Right cardiac atrium (tissue), 5 donors: ENCODE results near the gene IGSF9B. TPM values are rescaled to one million over a fixed set of nuclear protein-coding genes. Genes with fewer than 3 reads are reported as not detected.

ENCODE experiments used
- ATAC-seq, 2 donors: fragments of 200-7000 bp; cut with Tn5 transposase; one replicate each; pipeline versions ENCODE4 v1.8.0 to v1.9.1; 2020; ENCODE audit warnings: moderate library complexity in 2 of 2, mild to moderate bottlenecking in 1 of 2
- DNase-seq, 3 donors: peaks; one replicate each; pipeline ENCODE4 v3.0.0-alpha.2; 2020
- H3K27ac ChIP-seq: one replicate; pipeline ENCODE4 v1.5.1; 2013; ENCODE audit warnings: mild to moderate bottlenecking, low read length, control low read depth, moderate library complexity
- H3K27me3 ChIP-seq: one replicate; pipeline ENCODE4 v1.6.1; 2013; ENCODE audit not compliant: control insufficient read depth, insufficient read depth
- H3K4me1 ChIP-seq: one replicate; pipeline ENCODE4 v1.6.1; 2013; ENCODE audit warnings: low read length; ENCODE audit not compliant: control insufficient read depth, insufficient read depth
- H3K4me3 ChIP-seq: one replicate; pipeline ENCODE4 v1.5.1; 2013; ENCODE audit warnings: low read length, control low read depth
- H3K9me3 ChIP-seq: one replicate; pipeline ENCODE4 v1.6.1; 2013; ENCODE audit warnings: low read length; ENCODE audit not compliant: control insufficient read depth
- WGBS: extraction: QIAGEN DNeasy Blood & Tissue Kit; methylation state at CpG from one replicate; pipeline ENCODE4 v1.1.7; 2013; 5-methylcytosine and 5-hydroxymethylcytosine counted together
- intact Hi-C, 4 donors: fragments of 100-400 bp; cut with DNase I; formaldehyde crosslinking; loops; one replicate each; pipeline versions ENCODE4 v1.11.0 to v1.14.0; 2022 to 2023
- polyA plus RNA-seq: library from polyadenylated mRNA; stranded (reverse); fragments of 200-250 nt; gene quantifications from one replicate; pipeline ENCODE4 v1.2.3, GENCODE V29; 2013
- total RNA-seq, 4 donors: library from RNA; stranded (reverse); fragmentation: NEBNext Ultra II Directional; extraction: Animal tissue kit (Norgen Biotek cat#: 25700); gene quantifications; one replicate each; pipeline ENCODE4 v1.2.1, GENCODE V29; 2021
- donor health status: healthy with polysubstance abuse.
- donor health status: DM: no; HTN: yes; CAD: no.
- donor health status: DM: no; HTN: no; CAD: no.
- donor health status: DM: no; HTN: yes; CAD: no; lungs with severe emphysema.
- donor health status: DM: yes; HTN: yes; CAD: no.

IGSF9B gene
- total and polyA plus RNA-seq, 5 donors: 27.8 to 58.9 (median 53.1) TPM

DNA sequence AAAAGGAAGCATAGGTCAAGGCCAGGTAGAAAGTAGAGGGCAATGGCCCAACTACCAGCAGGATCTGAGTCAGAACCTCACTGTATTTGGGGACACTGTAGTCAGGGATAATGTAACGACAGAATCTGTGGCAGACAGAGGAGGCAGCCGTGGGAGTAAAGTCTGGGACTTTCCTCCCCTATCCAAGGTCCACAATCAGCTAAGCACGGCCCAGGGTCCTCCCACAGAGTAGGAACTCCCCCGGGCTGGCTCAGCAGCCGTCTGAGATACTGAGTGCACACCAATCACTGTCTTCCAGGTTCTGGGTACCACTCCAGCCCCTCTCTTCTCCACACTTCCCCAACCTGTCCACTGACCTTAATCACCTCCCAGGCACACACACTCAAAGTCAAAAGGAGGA lies 3.2 kb downstream of the IGSF9B start:
- 29% methylated on average over 5 of the region's 5 CpGs for WGBS
- Histone ChIP-seq H3K27me3 (no peaks in the 10 kb centered on the region), H3K4me3 (no peak overlapping the region), H3K4me1 (peaks cover 7% of the 10 kb centered on the region), H3K9me3 (no peaks in the 10 kb centered on the region), H3K27ac (peak overlapping the region; percentile 22)
- DNase-seq (peak in 1 of 3 donors; percentile 19), ATAC-seq (no peak)
- intact Hi-C loops: loop anchor here in 1 of 4 donors (10.0 kb wide), 1 partner anchor 91 kb away; no protein-coding TSS in a partner anchor

DNA sequence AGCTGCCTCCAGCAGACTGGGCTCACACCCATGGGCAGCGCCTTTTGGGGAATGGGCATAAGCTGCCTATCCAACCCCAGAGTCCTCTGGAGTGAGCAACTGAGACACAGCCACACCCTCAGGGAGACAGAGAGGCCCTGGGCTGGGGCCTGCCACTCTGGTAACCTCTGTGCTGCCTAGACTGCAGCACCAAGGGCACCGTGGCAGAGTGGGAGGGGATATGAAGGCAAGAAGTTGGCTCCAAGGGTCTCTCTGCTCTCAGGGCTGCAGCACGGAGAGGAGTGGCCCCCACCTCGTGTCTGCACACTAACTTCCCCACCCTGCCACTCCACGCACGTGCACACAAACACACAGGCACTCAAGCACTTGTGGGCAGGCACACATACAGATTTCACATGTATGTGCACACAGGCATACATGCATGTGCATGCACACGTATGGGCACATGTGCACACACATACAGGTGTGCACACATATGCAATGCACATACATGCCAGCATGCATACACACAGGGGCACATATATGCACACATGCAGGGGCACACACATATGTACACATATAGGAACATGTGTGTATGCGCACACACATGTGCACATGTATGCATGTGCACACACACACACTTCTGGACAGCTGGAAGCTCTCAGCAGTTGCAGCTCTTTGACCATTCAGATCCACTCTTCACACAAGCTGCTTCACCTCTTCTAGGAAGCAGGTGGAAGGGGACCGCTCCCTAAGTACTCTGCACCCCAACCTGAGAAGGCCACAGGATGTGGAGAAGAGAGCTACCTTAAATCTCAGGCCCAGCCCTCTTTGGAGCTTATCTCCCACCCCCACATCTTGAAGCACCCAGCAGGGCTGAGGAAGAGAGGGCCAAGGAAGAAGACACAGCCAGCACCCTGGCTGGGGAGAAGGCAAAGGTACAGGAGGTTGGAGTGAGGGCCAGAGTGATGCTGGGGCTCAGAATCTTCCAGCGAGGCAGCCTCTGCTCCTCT lies 4.3 kb downstream of the IGSF9B start:
- H3K27me3 ChIP-seq: no peaks in the 10 kb centered on the region
- ATAC-seq (no peak), DNase-seq (peak in 2 of 3 donors; percentile 25 to 70)
- 65% methylated on average over 10 of the region's 10 CpGs for WGBS
- H3K4me3 ChIP-seq: no peak overlapping the region
- H3K4me1 ChIP-seq: peaks cover 16% of the 10 kb centered on the region
- intact Hi-C loops: loop anchor here in 1 of 4 donors (10.0 kb wide), 1 partner anchor 92 kb away; no protein-coding TSS in a partner anchor
- H3K27ac ChIP-seq: peak overlapping the region; percentile 90
- no peaks in the 10 kb centered on the region for H3K9me3 ChIP-seq

DNA sequence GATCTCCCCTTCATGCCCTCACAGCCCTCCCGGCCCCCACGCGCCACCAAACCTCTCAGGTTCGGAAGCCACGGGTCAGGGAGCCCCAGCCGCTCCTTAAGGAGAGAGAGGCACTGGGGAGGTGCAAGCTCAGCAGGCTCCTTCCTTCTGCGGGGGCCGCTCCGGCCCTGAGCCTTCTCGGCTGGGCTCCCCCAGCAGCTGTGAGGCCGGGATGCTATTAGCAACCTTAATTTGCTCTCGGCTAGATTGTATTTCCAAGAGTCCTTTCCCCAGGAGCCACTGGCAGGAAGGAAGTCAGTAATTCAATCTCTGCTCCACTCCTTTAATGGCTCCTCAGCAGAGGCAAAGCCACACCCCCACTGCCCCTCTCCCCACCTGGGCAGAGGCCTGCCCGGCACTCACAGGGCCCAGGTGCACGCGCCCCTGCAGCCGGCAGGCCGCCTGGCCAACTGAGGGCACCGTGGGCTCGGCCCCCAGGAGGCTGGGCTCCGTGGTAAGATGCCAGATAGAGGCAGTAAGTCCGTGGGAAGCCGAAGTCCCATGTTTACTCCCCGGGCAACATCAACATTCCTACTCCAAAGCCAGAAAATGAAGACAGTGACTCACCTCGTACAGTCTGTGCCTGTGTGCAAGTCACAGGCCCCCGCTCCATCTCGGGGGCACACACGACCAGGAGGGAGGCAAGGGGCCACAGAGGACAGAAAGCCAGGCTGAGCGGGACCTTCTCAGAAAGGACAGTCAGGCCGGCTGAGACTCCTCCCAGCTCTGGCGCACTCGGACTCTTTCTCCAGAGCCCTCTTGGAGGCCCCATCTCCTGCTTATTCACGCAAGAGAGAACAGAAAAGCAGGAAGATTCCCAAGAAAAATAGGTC lies 5.2 kb downstream of the IGSF9B start:
- Histone ChIP-seq H3K27ac (peak overlapping the region; percentile 90), H3K27me3 (no peaks in the 10 kb centered on the region), H3K4me3 (peak overlapping the region; percentile 38), H3K4me1 (peaks cover 20% of the 10 kb centered on the region), H3K9me3 (no peaks in the 10 kb centered on the region)
- intact Hi-C loops: loop anchor here in 1 of 4 donors (10.0 kb wide), 1 partner anchor 93 kb away; no protein-coding TSS in a partner anchor
- DNase-seq: peak in 2 of 3 donors; percentile 74 to 80
- 17% methylated on average over 32 of the region's 32 CpGs for WGBS
- ATAC-seq: peak; percentile 4 to 7

DNA sequence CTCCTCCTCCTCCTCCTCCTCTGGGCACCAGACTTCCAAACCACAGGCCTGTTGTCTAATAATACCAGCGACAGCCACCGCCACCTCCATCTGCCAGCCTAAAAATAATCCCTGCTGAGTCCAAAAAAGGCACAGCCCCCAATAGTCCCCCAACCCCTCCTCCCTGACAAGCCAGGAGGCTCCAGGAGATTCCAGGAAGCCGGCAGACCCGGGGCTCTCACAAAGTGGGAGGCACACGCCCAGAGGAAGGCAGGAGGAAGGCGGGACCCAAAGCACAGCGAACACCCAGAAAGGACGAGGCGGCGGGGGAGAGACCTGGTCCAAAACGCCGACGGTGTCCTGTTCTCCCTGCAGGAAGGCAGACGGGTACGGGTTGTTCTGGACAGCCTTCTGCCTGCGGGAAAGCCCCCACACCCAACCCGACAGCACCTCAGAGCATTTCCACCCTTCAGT lies 5.9 kb downstream of the IGSF9B start:
- WGBS: 17% methylated on average over 17 of the region's 17 CpGs
- peak overlapping the region; percentile 38 for H3K4me3 ChIP-seq
- intact Hi-C loops: loop anchor here in 1 of 4 donors (10.0 kb wide), 1 partner anchor 94 kb away; no protein-coding TSS in a partner anchor
- no peaks in the 10 kb centered on the region for H3K9me3 ChIP-seq
- H3K27me3 ChIP-seq: no peaks in the 10 kb centered on the region
- peak; percentile 69 to 83 (median 83) for DNase-seq
- ATAC-seq: peak; percentile 40 to 58
- H3K27ac ChIP-seq: peak overlapping the region; percentile 90
- peaks cover 20% of the 10 kb centered on the region for H3K4me1 ChIP-seq

DNA sequence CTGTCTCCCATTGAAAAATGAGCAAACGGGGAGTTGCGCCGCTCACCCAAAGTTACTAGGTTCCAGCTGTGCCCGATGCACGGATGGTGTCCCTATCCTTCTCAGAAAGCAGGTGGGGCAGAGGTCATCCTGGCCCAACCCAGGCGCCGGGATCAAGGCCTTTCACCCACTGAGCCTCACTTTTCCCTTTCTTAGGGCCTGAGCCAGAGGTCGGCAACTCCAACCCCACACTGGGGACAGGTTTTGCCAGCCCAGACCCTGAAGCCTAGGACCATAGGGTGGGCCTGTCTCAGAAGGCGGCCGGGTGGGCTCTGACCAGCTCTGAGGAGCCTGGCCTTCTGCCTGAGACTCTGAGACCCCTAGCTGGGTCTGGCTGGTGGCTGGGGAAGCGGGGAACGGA lies 6.3 kb downstream of the IGSF9B start:
- peak overlapping the region; percentile 72 for H3K27ac ChIP-seq
- no peaks in the 10 kb centered on the region for H3K9me3 ChIP-seq
- H3K4me1 ChIP-seq: peaks cover 24% of the 10 kb centered on the region
- no peak for ATAC-seq
- WGBS: 74% methylated on average over 12 of the region's 12 CpGs
- no peak for DNase-seq
- no peaks in the 10 kb centered on the region for H3K27me3 ChIP-seq
- no peak overlapping the region for H3K4me3 ChIP-seq
- intact Hi-C loops: loop anchor here in 1 of 4 donors (10.0 kb wide), 1 partner anchor 94 kb away; no protein-coding TSS in a partner anchor

DNA sequence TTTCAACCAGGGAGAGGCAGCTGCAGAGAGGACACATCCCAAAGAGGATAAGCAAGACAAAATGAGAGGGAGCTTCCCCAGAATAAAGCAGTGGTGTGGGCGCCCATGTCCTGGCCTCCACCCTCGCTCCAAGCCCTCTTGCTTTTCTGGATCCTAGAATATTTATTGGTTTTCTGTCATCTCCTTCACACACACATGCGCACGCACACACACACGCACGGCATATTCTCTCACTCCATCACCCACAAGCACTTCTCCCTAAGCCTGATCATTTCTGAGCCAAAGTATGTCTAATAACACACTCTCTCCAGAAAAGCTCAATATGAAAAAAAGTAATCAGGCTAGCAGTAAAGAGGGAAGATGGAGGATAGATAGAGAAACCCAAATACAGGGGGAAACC lies 7.6 kb downstream of the IGSF9B start:
- 84% methylated on average over 6 of the region's 6 CpGs for WGBS
- no peak overlapping the region for H3K27ac ChIP-seq

DNA sequence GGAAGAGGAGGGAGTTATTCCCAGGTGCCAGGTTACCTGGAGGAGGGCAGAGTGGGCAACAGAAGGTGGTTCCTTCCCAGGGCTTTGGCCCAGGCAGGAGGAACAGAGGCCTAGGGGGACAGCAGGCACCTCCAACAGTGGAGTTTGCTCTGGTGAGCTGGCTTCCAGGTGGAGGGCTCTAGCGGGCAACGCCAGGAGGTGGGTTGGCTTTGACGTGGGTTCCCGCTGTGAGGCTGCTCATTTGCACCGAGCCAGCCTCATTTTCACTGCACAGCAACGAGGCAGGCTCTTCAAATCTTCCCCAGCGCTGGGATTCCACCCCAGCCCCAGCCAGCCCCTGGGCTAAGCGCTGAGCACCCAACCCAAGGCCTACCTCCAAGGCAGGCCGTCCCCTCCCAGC lies 8.1 kb downstream of the IGSF9B start:
- no peak overlapping the region for H3K27ac ChIP-seq
- no peak overlapping the region for H3K4me3 ChIP-seq
- no peaks in the 10 kb centered on the region for H3K27me3 ChIP-seq
- DNase-seq (peak in 1 of 3 donors; percentile 34), ATAC-seq (no peak)
- H3K4me1 ChIP-seq: peaks cover 24% of the 10 kb centered on the region
- H3K9me3 ChIP-seq: no peaks in the 10 kb centered on the region
- WGBS: 82% methylated on average over 9 of the region's 9 CpGs
- intact Hi-C loops: no loop called here

More for the DNA sequence above, 7.6 kb downstream of the IGSF9B start:
- ATAC-seq (no peak), DNase-seq (no peak)
- H3K27me3 ChIP-seq: no peaks in the 10 kb centered on the region
- intact Hi-C loops: no loop called here
- H3K4me1 ChIP-seq: peaks cover 24% of the 10 kb centered on the region
- H3K9me3 ChIP-seq: no peaks in the 10 kb centered on the region
- no peak overlapping the region for H3K4me3 ChIP-seq

DNA sequence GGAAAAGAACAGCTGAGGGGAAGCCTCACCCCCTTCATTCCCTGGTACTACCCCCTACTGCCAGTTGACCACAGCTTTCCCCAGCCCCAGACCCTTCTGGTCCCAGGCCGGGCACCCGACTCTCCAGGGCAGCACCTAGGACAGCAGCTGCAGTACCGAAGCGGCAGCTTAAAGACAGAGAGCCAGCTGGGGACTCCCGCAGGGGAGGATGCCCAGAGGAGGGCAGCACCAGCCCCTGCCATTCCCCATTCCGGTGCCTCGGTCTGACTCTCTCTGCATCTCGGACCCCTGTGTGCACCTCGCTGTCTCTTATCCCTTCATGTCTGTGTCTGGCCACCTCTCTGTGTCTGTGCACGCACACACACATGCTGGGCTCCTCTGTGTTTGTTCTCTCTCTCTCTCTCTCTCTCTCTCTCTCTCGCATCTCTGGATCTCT lies 9.4 kb downstream of the IGSF9B start:
- 8% methylated on average over 11 of the region's 11 CpGs for WGBS
- intact Hi-C loops: no loop called here
- H3K27ac ChIP-seq: no peak overlapping the region
- no peaks in the 10 kb centered on the region for H3K9me3 ChIP-seq
- H3K27me3 ChIP-seq: no peaks in the 10 kb centered on the region
- DNase-seq (peak; percentile 56 to 83 (median 76)), ATAC-seq (peak; percentile 21 to 39)
- H3K4me1 ChIP-seq: peaks cover 19% of the 10 kb centered on the region
- no peak overlapping the region for H3K4me3 ChIP-seq

DNA sequence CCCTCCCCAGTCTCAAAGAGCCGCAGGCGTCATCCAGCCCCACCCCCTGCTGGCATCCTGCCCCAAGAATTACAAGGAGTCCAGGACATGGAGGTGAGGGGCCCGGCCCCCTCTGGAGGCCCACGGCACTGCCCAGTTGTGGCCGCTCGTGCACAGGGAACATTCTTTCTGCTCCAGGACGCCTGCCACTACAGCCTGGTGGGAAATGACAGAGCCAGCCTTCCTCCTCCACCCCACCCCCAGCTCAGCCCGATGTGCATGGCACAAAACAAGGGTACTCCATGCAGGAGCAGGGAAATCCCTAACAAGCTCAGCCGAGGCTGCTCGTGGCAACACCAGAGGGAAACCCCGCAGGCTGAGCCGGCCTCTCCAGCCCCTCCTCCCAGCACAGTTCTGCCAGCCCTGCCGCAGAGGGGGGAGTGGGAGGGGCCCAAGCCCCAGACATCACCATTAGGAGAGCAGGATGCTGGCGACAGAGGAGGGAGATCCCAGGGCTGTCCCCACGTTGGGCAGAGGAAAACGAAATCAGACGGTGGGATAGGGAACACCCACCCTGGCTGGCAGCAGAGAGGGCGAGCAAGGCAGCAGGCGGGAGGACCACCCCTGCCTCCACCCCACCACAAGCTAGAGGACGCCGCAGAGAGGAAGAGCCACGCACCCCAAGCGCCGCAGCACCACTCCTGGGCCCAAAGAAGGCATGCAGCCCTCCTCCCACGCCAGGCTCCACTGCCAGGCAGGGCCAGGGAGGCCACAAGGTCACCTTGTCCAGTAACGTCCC lies 10.0 kb downstream of the IGSF9B start:
- peak; percentile 75 to 83 (median 81) for DNase-seq
- intact Hi-C loops: no loop called here
- Histone ChIP-seq H3K9me3 (no peaks in the 10 kb centered on the region), H3K4me1 (peaks cover 17% of the 10 kb centered on the region), H3K27me3 (no peaks in the 10 kb centered on the region), H3K4me3 (no peak overlapping the region), H3K27ac (no peak overlapping the region)
- peak; percentile 14 to 31 for ATAC-seq
- 9% methylated on average over 26 of the region's 26 CpGs for WGBS

DNA sequence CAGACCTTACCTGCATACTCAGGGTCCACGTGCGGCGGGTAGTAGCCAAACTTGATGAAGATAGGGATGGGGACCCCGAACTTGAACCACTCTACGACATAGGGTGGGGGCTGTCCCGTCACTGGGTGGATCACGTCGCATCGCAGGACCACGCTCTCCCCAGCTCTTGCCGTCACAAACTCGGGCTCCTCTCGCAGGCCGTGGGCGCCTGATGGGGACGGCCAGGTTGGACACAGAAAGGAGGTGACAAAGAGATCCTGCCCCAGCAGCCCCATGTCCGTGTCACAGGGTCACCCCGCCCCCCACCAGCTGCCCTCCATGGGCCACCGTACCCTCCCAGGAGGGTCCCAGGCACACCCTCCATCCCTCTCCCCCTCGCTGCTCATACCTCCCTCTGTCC lies 10.7 kb downstream of the IGSF9B start:
- no peak for DNase-seq
- Histone ChIP-seq H3K27ac (peak overlapping the region; percentile 8), H3K9me3 (no peaks in the 10 kb centered on the region), H3K4me1 (peaks cover 17% of the 10 kb centered on the region), H3K4me3 (no peak overlapping the region), H3K27me3 (no peaks in the 10 kb centered on the region)
- no peak for ATAC-seq
- 64% methylated on average over 20 of the region's 20 CpGs for WGBS
- intact Hi-C loops: no loop called here
